ENCODE results near the gene NUS1. TPM values are rescaled to one million over a fixed set of nuclear protein-coding genes. Genes with fewer than 3 reads are reported as not detected.

NUS1 gene
- total and polyA plus RNA-seq, 9 of the 15 experiments (the other 6 are each of a cell fraction or from before 2014, with no cell fraction given), result 16.3 to 53.7 (median 26.4) TPM

DNA sequence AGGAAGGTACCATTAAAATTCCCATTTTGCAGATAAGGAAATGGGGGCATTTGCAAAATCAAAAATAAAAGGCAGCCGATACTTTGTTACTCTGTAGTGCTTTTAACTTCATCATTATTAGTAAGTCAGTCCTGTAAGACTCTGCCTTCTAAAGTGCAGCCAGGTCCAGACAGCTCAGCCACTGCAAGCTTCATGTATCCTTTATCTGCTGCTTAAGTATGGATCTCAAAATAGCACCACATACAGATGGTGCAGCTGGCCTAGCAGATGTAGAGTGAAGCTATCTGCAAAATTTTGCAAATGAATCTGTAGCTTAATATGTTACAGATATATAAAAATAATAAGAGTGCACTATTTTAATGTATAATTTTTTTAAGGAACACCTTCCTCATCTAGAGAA, 53.4 kb downstream of the NUS1 start:
- in situ Hi-C loops (cut with MboI), result no loop called here
- no peak overlapping the region for H2AFZ ChIP-seq (ENCODE audit: low read depth, low read length)
- WGBS (ENCODE audit: insufficient coverage, low coverage, missing lambda C conversion rate), result 8% methylated on average over 1 of the region's 1 CpG
- H3K36me3 ChIP-seq (ENCODE audit: control insufficient read depth, insufficient read depth, low read length), result no peaks in the 10 kb centered on the region
- intact Hi-C loops (cut with micrococcal nuclease), result no loop called here
- H3K9me1 ChIP-seq (ENCODE audit: control insufficient read depth, insufficient read depth, low read length), result no peaks in the 10 kb centered on the region
- POLR2A ChIA-PET, result interaction anchor here (1.0 kb wide), 1 partner anchor 14 kb away, joined by 3 read pairs; no protein-coding TSS in a partner anchor
- H3K9ac ChIP-seq (ENCODE audit: insufficient read depth in 1 of 2, low read depth in 2 of 2, low read length in 2 of 2), result no peak overlapping the region
- TF ChIP-seq ZNF224 (CRISPR knock-in tag; IDR thresholded peaks at IDR 0.05) (no peak), ATF7 (IDR thresholded peaks at IDR 0.05) (no peak), ATF1 (CRISPR knock-in tag; IDR thresholded peaks at IDR 0.05) (no peak), ATF1 (tag; IDR thresholded peaks at IDR 0.05) (no peak)
- no peak overlapping the region for H3K4me2 ChIP-seq (ENCODE audit: insufficient read depth, low read length)
- no peaks in the 10 kb centered on the region for H4K20me1 ChIP-seq (replicated peaks; ENCODE audit: control insufficient read depth, insufficient read depth, low read length)
- ATAC-seq (no peak), DNase-seq (ENCODE audit: extremely low read depth in 1 of 4, low spot score in 3 of 4) (no peak), FAIRE-seq (no peak)
- no peaks in the 10 kb centered on the region for H3K27me3 ChIP-seq (ENCODE audit: control insufficient read depth in 2 of 2, insufficient read depth in 2 of 2, low read length in 2 of 2)
- CTCF ChIA-PET (ENCODE audit: low intra/inter-chr PET ratio), result no interaction called here
- no peak overlapping the region for H3K4me3 ChIP-seq
- BruUV-seq (replicated peaks), result no TSS peak
- no peak overlapping the region for H3K27ac ChIP-seq (ENCODE audit: extremely low read depth, low read depth, low read length)
- H3K9me3 ChIP-seq (replicated peaks; ENCODE audit: control insufficient read depth, insufficient read depth, low read depth, low read length), result no peaks in the 10 kb centered on the region
- H3K79me2 ChIP-seq (ENCODE audit: control insufficient read depth, insufficient read depth, low read length), result no peaks in the 10 kb centered on the region
- no peaks in the 10 kb centered on the region for H3K4me1 ChIP-seq (replicated peaks in 1 of 2; ENCODE audit: control insufficient read depth in 2 of 2, insufficient read depth in 2 of 2, low read length in 2 of 2)

DNA sequence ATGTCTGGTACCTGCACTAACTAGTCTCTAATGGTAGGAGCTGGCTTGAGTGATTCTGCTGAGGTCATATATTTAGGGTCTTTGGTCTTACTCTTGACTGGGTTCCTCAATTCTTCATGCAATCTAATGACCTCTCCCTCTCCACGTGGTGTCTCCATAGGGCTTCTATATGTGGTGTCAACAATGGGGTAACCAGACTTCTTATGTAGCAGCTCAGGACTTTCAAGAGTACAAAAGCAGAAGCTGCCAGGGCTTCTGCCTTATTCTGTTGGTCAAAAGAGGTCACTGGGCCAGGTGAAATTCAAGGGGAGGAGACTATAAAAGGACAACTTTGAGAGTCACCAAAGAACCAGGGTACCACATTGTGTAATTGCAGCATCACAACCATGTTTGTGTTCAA, 54.3 kb downstream of the NUS1 start:
- Histone ChIP-seq H3K9ac (ENCODE audit: insufficient read depth in 1 of 2, low read depth in 2 of 2, low read length in 2 of 2) (no peak overlapping the region), H3K4me2 (ENCODE audit: insufficient read depth, low read length) (no peak overlapping the region), H3K4me1 (replicated peaks in 1 of 2; ENCODE audit: control insufficient read depth in 2 of 2, insufficient read depth in 2 of 2, low read length in 2 of 2) (no peaks in the 10 kb centered on the region), H3K4me3 (no peak overlapping the region), H3K27ac (ENCODE audit: extremely low read depth, low read depth, low read length) (no peak overlapping the region), H3K36me3 (ENCODE audit: control insufficient read depth, insufficient read depth, low read length) (no peaks in the 10 kb centered on the region), H2AFZ (ENCODE audit: low read depth, low read length) (no peak overlapping the region), H4K20me1 (replicated peaks; ENCODE audit: control insufficient read depth, insufficient read depth, low read length) (no peaks in the 10 kb centered on the region), H3K9me3 (replicated peaks; ENCODE audit: control insufficient read depth, insufficient read depth, low read depth, low read length) (no peaks in the 10 kb centered on the region), H3K27me3 (ENCODE audit: control insufficient read depth in 2 of 2, insufficient read depth in 2 of 2, low read length in 2 of 2) (no peaks in the 10 kb centered on the region), H3K9me1 (ENCODE audit: control insufficient read depth, insufficient read depth, low read length) (no peaks in the 10 kb centered on the region), H3K79me2 (ENCODE audit: control insufficient read depth, insufficient read depth, low read length) (no peaks in the 10 kb centered on the region)
- 0% methylated on average over 1 of the region's 1 CpG for WGBS (ENCODE audit: insufficient coverage, low coverage, missing lambda C conversion rate)
- CTCF ChIA-PET (ENCODE audit: low intra/inter-chr PET ratio), result no interaction called here
- ATAC-seq (no peak), DNase-seq (ENCODE audit: extremely low read depth in 1 of 4, low spot score in 3 of 4) (no peak), FAIRE-seq (no peak)
- TF ChIP-seq RAD21 (CRISPR knock-in tag; conservative IDR thresholded peaks at IDR 0.05 in 1 of 2, IDR thresholded peaks at IDR 0.05 in 1 of 2), result peak in 1 of 2 experiments; percentile 8; a peak in 1 of 4 replicates
- TF ChIP-seq TAL1 (IDR thresholded peaks at IDR 0.05), result no peak
- POLR2A ChIA-PET, result interaction anchor here (0.6 to 1.0 kb wide), 2 partner anchors 15 to 1211 kb away, joined by 3 read pairs; no protein-coding TSS in a partner anchor
- BruUV-seq (replicated peaks), result no TSS peak
- in situ Hi-C loops (cut with MboI) (no loop called here), intact Hi-C loops (cut with micrococcal nuclease) (no loop called here)
